SK-N-SH treated with all-trans-retinoic acid at 6 μM for 48 hours (cell line): Measurements from ENCODE around the gene SNED1.

Experiments used
- ATAC-seq: fragments of 200-7000 bp; cut with Tn5 transposase; 3 replicates; pipeline ENCODE4 v1.9.1; 2020; ENCODE audit warnings: mild to moderate bottlenecking, moderate library complexity
- ARNTL ChIP-seq: fragments of 450-650 bp; formaldehyde crosslinking; IDR thresholded peaks from 2 replicates; pipeline ENCODE4 v1.5.0; 2020; ENCODE audit warnings: low read depth, mild to moderate bottlenecking, moderate library complexity, borderline replicate concordance
- BACH2 ChIP-seq: fragments of 250-450 bp; sonication (Bioruptor Pico); IDR thresholded peaks from 2 replicates; pipeline ENCODE4 v1.9.0; 2021; ENCODE audit warnings: mild to moderate bottlenecking, borderline replicate concordance
- CSDC2 ChIP-seq: fragments of 250-450 bp; sonication (Bioruptor Pico); IDR thresholded peaks from 2 replicates; pipeline ENCODE4 v1.5.0; 2020; ENCODE audit warnings: mild to moderate bottlenecking, moderate library complexity
- ESRRG ChIP-seq: fragments of 250-450 bp; sonication (Bioruptor Pico); IDR thresholded peaks from 2 replicates; pipeline ENCODE4 v1.6.1; 2021; ENCODE audit warnings: mild to moderate bottlenecking
- GLIS3 ChIP-seq: fragments of 250-450 bp; sonication (Bioruptor Pico); IDR thresholded peaks from 2 replicates; pipeline ENCODE4 v1.5.0; 2020; ENCODE audit warnings: mild to moderate bottlenecking, moderate library complexity
- ISL1 ChIP-seq: fragments of 250-450 bp; sonication (Bioruptor Pico); IDR thresholded peaks from 2 replicates; pipeline ENCODE4 v2.1.2; 2022; ENCODE audit warnings: mild to moderate bottlenecking, moderate library complexity
- OSR1 ChIP-seq: fragments of 250-450 bp; sonication (Bioruptor Pico); IDR thresholded peaks from 2 replicates; pipeline ENCODE4 v1.8.0; 2022; ENCODE audit warnings: moderate library complexity, mild to moderate bottlenecking, inconsistent platforms
- PPARA ChIP-seq: fragments of 250-450 bp; sonication (Bioruptor Pico); IDR thresholded peaks from 2 replicates; pipeline ENCODE4 v1.5.0; 2020; ENCODE audit warnings: mild to moderate bottlenecking, borderline replicate concordance
- RARB ChIP-seq: fragments of 250-450 bp; sonication (Bioruptor Pico); IDR thresholded peaks from 2 replicates; pipeline ENCODE4 v1.8.0; 2021; ENCODE audit warnings: mild to moderate bottlenecking, moderate library complexity
- SNAI2 ChIP-seq: fragments of 250-450 bp; sonication (Bioruptor Pico); IDR thresholded peaks from 2 replicates; pipeline ENCODE4 v1.5.0; 2020; ENCODE audit warnings: mild to moderate bottlenecking, moderate library complexity
- TOX ChIP-seq: fragments of 250-450 bp; sonication (Bioruptor Pico); IDR thresholded peaks from 2 replicates; pipeline ENCODE4 v1.8.0; 2021; ENCODE audit warnings: mild to moderate bottlenecking, moderate library complexity, borderline replicate concordance
- ZC3H10 ChIP-seq: fragments of 250-450 bp; sonication (Bioruptor Pico); IDR thresholded peaks from 2 replicates; pipeline ENCODE4 v1.5.1; 2021; ENCODE audit warnings: mild to moderate bottlenecking, moderate library complexity
- ZFP3 ChIP-seq: fragments of 250-450 bp; sonication (Bioruptor Pico); IDR thresholded peaks from 2 replicates; pipeline ENCODE4 v1.5.0; 2020; ENCODE audit warnings: mild to moderate bottlenecking, moderate library complexity
- ZFP30 ChIP-seq: fragments of 450-650 bp; formaldehyde crosslinking; IDR thresholded peaks from 2 replicates; pipeline ENCODE4 v1.5.0; 2022; ENCODE audit warnings: mild to moderate bottlenecking, moderate library complexity
- ZNF565 ChIP-seq: fragments of 450-650 bp; formaldehyde crosslinking; conservative IDR thresholded peaks from 2 replicates; pipeline ENCODE4 v1.5.0; 2020; ENCODE audit warnings: low read depth, mild to moderate bottlenecking, moderate library complexity
- ZNF70 ChIP-seq: fragments of 450-650 bp; formaldehyde crosslinking; IDR thresholded peaks from 2 replicates; pipeline ENCODE4 v1.5.0; 2020; ENCODE audit warnings: mild to moderate bottlenecking, moderate library complexity
- ZNF8 ChIP-seq: fragments of 450-650 bp; formaldehyde crosslinking; IDR thresholded peaks from 2 replicates; pipeline ENCODE4 v1.5.0; 2020; ENCODE audit warnings: mild to moderate bottlenecking, moderate library complexity
- TF ChIP-seq, protein P1 (sequence below): fragments of 250-450 bp; sonication (Bioruptor Pico); IDR thresholded peaks from 2 replicates; pipeline ENCODE4 v1.5.1; 2021; ENCODE audit warnings: mild to moderate bottlenecking, moderate library complexity
- TF ChIP-seq, protein P2 (sequence below): fragments of 250-450 bp; sonication (Bioruptor Pico); IDR thresholded peaks from 2 replicates; pipeline ENCODE4 v1.5.1; 2020; ENCODE audit warnings: low read depth, mild to moderate bottlenecking, moderate library complexity
- TF ChIP-seq, protein P3 (sequence below): fragments of 250-450 bp; sonication (Bioruptor Pico); IDR thresholded peaks from 2 replicates; pipeline ENCODE4 v1.8.0; 2021; ENCODE audit warnings: low read depth, mild to moderate bottlenecking, moderate library complexity, borderline replicate concordance

SNED1 gene

DNA sequence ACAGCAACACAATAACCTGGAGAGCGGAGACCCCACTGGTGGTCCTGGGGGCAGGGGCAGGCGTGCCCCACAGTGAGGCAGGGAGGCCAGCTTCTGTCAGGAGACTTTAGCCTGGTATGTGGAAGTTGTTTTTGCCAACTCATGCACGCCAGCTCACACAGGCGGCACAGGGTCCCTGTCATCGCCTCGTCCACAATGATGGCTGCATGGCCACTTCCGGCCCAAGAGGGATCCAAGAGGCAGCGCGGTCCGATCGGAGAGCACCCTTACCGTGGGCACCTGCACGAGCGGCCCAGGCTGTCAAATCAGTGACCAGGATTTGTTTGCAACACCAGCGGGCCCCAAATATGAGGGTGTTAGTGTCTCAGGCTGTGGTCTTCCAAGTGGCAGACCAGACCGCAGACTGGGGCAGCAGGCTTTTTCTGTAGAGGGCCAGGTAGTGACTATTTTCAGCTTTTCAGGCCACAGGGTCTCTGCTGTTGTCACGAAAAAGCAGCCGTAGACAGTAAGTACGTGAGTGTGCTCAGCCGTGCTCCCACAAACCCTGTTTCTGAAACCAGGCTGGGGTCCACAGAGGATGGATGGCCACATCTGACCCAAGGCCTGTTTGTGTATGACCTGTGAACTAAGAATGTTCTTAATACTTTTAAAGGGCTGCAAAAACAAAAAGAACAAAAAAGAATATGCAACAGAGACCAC is 21.2 kb downstream of the SNED1 start:
- TF ChIP-seq OSR1 (CRISPR knock-in tag) (no peak), ESRRG (no peak), ISL1 (CRISPR knock-in tag) (no peak)
- ATAC-seq, result no peak

DNA sequence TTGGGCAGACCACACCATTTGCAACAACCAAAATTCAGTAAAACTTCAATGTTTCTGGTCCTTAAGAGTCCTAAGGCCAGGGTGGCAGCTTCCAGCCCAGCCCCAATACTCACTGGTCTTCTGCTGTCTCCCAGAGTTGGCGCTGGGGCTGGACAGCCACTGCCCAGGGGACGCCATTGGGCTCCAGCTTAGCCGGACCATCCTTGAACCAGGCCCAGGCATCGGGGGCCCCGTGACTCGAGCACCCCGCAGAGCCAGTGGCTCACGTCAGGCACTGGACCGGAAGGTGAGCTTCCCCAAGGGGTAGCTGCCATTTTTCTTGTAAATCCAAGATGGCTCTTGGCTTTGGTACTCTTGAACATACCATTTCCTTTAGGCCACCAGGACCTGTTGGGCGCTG is 21.8 kb downstream of the SNED1 start:
- ATAC-seq, result no peak
- no peak for TF ChIP-seq ISL1 (CRISPR knock-in tag)
- no peak for TF ChIP-seq RARB (CRISPR knock-in tag)
- no peak for TF ChIP-seq SNAI2 (CRISPR knock-in tag)
- no peak for TF ChIP-seq ZFP3
- TF ChIP-seq, protein P1, sequence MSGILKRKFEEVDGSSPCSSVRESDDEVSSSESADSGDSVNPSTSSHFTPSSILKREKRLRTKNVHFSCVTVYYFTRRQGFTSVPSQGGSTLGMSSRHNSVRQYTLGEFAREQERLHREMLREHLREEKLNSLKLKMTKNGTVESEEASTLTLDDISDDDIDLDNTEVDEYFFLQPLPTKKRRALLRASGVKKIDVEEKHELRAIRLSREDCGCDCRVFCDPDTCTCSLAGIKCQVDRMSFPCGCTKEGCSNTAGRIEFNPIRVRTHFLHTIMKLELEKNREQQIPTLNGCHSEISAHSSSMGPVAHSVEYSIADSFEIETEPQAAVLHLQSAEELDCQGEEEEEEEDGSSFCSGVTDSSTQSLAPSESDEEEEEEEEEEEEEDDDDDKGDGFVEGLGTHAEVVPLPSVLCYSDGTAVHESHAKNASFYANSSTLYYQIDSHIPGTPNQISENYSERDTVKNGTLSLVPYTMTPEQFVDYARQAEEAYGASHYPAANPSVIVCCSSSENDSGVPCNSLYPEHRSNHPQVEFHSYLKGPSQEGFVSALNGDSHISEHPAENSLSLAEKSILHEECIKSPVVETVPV, result no peak
- TF ChIP-seq, protein P2, sequence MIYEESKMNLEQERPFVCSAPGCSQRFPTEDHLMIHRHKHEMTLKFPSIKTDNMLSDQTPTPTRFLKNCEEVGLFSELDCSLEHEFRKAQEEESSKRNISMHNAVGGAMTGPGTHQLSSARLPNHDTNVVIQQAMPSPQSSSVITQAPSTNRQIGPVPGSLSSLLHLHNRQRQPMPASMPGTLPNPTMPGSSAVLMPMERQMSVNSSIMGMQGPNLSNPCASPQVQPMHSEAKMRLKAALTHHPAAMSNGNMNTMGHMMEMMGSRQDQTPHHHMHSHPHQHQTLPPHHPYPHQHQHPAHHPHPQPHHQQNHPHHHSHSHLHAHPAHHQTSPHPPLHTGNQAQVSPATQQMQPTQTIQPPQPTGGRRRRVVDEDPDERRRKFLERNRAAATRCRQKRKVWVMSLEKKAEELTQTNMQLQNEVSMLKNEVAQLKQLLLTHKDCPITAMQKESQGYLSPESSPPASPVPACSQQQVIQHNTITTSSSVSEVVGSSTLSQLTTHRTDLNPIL (CRISPR knock-in tag), result no peak
- TF ChIP-seq GLIS3 (CRISPR knock-in tag), result no peak

DNA sequence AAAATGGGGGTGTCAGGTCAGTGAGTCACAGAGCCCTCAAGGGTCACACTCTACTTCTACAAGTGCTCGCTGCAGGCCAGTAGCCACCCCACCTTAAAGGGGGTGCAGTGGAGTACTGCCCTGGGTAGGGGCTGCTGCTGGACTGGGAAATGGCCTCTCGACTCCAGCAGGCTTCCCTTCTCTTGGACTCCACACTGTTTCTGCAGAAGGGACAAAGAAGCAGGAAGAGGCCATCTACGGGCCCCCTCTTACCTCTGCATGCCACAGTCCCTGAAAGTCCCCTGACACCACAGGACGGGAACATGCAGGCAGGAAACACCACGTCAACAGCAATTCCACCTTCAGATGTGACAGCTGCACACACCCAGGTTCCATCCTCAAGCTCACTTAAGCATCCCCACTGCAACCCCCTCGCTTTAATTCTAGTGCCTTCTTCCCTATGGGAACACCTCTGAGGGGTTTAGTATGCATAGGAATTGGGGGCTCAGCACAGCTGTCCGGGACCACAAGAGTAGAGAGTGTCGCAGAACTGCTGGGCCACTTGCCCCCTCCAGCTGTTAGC is 22.3 kb downstream of the SNED1 start:
- TF ChIP-seq PPARA (CRISPR knock-in tag) (no peak), ZNF565 (no peak), ZC3H10 (CRISPR knock-in tag) (no peak)
- no peak for ATAC-seq

DNA sequence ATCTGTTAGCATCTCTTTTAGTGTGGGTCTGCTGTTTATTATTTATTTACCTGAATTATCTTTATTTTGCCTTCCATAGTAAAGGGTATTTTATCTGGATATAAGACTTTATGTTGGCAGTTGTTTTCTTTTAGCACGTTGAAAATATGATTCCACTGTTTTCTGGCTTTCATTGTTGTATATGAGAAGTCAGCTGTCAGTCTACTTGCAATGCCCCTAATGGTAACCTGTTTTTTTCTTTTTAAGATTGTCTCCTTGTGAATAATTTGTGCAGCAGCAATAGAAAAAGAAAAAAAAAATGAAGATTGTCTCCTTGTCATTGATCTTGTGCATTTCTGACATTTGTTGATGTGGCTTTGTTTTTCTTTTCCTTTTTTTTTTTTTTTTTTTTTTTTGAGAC is 27.2 kb downstream of the SNED1 start:
- ATAC-seq, result no peak
- TF ChIP-seq ZFP3 (no peak), CSDC2 (no peak), PPARA (CRISPR knock-in tag) (no peak), ZNF70 (CRISPR knock-in tag) (no peak), ZFP30 (no peak), ZNF565 (no peak), ISL1 (CRISPR knock-in tag) (no peak)
- TF ChIP-seq, protein P3, sequence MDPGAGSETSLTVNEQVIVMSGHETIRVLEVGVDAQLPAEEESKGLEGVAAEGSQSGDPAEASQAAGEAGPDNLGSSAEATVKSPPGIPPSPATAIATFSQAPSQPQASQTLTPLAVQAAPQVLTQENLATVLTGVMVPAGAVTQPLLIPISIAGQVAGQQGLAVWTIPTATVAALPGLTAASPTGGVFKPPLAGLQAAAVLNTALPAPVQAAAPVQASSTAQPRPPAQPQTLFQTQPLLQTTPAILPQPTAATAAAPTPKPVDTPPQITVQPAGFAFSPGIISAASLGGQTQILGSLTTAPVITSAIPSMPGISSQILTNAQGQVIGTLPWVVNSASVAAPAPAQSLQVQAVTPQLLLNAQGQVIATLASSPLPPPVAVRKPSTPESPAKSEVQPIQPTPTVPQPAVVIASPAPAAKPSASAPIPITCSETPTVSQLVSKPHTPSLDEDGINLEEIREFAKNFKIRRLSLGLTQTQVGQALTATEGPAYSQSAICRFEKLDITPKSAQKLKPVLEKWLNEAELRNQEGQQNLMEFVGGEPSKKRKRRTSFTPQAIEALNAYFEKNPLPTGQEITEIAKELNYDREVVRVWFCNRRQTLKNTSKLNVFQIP (CRISPR knock-in tag), result no peak

DNA sequence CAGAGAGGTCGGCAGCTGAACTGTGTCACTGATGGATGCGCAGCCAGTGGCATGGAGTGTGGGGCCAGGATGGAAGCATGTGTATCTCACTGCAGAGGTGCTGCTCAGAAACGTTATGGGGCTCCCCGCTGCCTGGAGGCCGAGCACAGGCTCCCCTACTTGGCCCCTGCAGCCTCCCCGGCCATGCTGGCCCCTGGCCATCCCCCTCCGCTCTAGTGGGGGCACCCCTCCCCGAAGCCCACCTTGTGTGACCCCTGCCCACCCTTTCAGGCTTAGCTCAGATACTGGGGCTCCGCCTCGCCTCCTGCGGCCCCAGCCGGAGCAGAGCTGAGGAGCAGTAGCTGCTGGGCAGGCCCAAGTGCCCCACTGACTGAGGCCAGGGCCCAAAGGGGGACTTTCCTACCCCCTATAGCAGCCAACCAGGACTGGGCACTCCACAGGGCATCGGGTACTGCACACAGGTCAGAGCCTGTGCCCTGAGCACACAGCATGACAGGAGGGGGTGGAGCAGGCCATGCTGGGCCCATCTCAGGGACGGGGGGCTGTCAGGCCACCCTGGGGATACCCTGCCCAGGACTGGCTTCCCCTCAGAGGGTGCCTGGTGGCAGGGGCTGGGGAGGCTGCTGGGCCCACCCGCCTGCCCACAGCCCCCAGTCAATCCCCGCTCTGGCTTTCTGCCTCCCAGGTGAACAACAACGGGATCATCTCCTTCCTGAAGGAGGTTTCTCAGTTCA is 31.3 kb downstream of the SNED1 start:
- ATAC-seq, result no peak
- TF ChIP-seq, protein P1, result no peak
- TF ChIP-seq ZNF8 (CRISPR knock-in tag) (no peak), GLIS3 (CRISPR knock-in tag) (no peak), ZC3H10 (CRISPR knock-in tag) (no peak), CSDC2 (no peak), SNAI2 (CRISPR knock-in tag) (no peak), BACH2 (no peak), ZFP30 (no peak), TOX (CRISPR knock-in tag) (no peak), ARNTL (no peak), ZNF565 (no peak), OSR1 (CRISPR knock-in tag) (no peak), RARB (CRISPR knock-in tag) (no peak)
- TF ChIP-seq, protein P3 (CRISPR knock-in tag), result no peak
